ENCODE measurements around the gene BMP2. TPM values are rescaled to one million over a fixed set of nuclear protein-coding genes. Genes with fewer than 3 reads are reported as not detected.
A peak's percentile ranks its signal among the peaks of the same experiment; 100 is the strongest.

The BMP2 gene
- total RNA-seq, 2 donors from 2014 or later, result 6.9 to 8.9 TPM

GRCh38 chr20:6824401-6824800 lies 56.9 kb downstream of the BMP2 start:
- Histone ChIP-seq H3K4me3 (no peak overlapping the region), H3K27ac (no peak overlapping the region), H3K9me3 (no peaks in the 10 kb centered on the region), H3K36me3 (no peaks in the 10 kb centered on the region), H3K27me3 (no peaks in the 10 kb centered on the region), H3K4me1 (no peaks in the 10 kb centered on the region)
- DNase-seq (ENCODE audit: low spot score), result no peak
- TF ChIP-seq CTCF (IDR thresholded peaks at IDR 0.05), result no peak

DNA sequence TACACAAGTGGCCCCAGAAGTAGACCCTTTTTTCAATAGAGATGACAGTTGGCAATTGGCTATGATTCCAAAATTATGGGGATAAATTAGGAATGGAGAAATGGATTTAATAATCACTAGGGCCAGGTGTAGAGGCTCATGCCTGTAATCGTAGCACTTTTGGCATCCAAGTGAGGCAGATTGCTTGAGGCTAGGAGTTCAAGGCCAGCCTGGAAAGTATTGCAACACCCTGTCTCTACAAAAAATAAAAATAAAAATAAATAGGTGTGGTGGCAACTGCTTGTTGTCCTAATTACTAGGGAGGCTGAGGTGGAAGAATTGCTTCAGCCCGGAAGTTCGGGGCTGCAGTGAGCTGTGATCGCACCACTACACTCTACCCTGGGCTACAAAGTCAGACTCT lies 60.0 kb downstream of the BMP2 start:
- H3K27me3 ChIP-seq, result no peaks in the 10 kb centered on the region
- no peak for TF ChIP-seq CTCF (IDR thresholded peaks at IDR 0.05)
- H3K9me3 ChIP-seq, result no peaks in the 10 kb centered on the region
- DNase-seq (ENCODE audit: low spot score), result no peak
- H3K4me3 ChIP-seq, result no peak overlapping the region
- no peak overlapping the region for H3K27ac ChIP-seq
- no peaks in the 10 kb centered on the region for H3K36me3 ChIP-seq
- H3K4me1 ChIP-seq, result no peaks in the 10 kb centered on the region

DNA sequence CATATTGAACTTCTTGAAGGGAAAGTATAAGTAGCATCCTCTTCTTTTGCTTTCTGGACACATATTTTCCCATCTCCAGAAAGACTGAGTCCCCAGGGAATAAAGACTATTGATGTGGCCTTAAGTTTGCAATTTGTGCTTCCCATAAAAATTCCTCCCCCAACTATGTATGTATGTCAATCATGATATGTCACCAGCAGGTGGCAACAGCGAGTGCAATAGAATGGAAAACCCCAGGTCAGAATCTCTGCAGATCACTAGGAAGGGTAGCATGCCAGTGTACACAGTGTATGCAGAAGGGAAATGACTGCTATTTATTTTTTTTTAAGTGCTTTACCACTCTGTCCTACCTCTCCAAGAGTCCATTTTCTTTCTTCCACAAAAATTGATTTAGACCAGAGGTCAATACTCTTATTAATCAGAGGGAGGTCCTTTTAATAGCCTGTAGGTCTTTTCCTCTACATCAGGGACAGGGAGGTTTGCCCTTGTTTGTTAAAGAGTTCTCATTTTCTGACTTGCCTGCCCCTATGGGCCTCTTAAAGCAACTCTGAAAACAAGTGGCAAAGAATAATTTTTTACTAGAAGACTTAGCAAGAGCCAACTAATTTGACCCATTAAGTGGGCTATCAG lies 61.4 kb downstream of the BMP2 start:
- no peaks in the 10 kb centered on the region for H3K36me3 ChIP-seq
- H3K4me1 ChIP-seq, result no peaks in the 10 kb centered on the region
- no peaks in the 10 kb centered on the region for H3K9me3 ChIP-seq
- peak; percentile 48 to 76 for TF ChIP-seq CTCF (IDR thresholded peaks at IDR 0.05)
- H3K27me3 ChIP-seq, result no peaks in the 10 kb centered on the region
- H3K4me3 ChIP-seq, result no peak overlapping the region
- peak; percentile 75 for DNase-seq (ENCODE audit: low spot score)
- no peak overlapping the region for H3K27ac ChIP-seq

DNA sequence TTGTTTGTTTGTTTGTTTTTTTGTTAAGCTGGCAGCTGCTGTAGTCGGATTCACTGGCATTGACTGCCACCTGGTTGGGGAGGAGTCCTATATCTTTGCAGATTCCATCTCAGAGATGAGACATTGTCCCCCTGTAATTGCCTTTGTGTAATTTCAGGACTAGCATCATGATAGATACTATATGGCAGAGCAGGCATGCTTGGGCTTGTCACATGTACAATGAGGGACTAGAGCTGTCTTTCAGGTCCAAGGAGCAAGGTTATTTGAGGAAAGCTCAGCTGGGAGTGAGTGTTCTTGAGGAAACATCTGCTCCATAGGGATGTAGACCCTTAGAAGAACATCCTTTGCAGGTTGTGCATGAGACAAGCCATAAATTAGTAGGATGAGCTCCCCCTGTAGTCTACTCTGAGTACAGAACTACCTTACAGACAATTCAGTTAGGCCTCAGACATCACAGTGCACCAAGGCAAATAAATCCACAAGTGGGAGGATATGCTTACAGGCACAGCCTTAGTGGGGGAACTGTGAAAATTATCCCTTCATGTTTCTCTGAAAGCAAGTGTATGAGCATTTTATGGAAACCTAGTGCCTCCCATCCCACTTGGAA lies 62.1 kb downstream of the BMP2 start:
- no peak overlapping the region for H3K4me3 ChIP-seq
- H3K27ac ChIP-seq, result no peak overlapping the region
- TF ChIP-seq CTCF (IDR thresholded peaks at IDR 0.05), result no peak
- no peaks in the 10 kb centered on the region for H3K9me3 ChIP-seq
- H3K27me3 ChIP-seq, result no peaks in the 10 kb centered on the region
- no peak for DNase-seq (ENCODE audit: low spot score)
- no peaks in the 10 kb centered on the region for H3K4me1 ChIP-seq
- no peaks in the 10 kb centered on the region for H3K36me3 ChIP-seq
